ENCODE data around the gene KLK14. TPM values are rescaled to one million over a fixed set of nuclear protein-coding genes. Genes with fewer than 3 reads are reported as not detected.

KLK14 gene, protein sequence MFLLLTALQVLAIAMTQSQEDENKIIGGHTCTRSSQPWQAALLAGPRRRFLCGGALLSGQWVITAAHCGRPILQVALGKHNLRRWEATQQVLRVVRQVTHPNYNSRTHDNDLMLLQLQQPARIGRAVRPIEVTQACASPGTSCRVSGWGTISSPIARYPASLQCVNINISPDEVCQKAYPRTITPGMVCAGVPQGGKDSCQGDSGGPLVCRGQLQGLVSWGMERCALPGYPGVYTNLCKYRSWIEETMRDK
- total RNA-seq (2021; ENCODE audit: unreplicated experiment) (0.76 TPM), Bru-seq, nascent RNA (percentile 25 among the genes with signal in this experiment), BruChase-seq, experiment 1, labeled RNA remaining after a 6-hour chase (percentile 61 among the genes with signal in this experiment), BruChase-seq, experiment 2, labeled RNA remaining after a 2-hour chase (percentile 38 among the genes with signal in this experiment)
- polyA plus RNA-seq (2012): 0.37 and 0.47 TPM in 2 replicates
- long read RNA-seq, partial matches to known transcripts: 0 of 1 reads
- long read RNA-seq, other reads (novel, unspliced or antisense): 1 of 1 reads

DNA sequence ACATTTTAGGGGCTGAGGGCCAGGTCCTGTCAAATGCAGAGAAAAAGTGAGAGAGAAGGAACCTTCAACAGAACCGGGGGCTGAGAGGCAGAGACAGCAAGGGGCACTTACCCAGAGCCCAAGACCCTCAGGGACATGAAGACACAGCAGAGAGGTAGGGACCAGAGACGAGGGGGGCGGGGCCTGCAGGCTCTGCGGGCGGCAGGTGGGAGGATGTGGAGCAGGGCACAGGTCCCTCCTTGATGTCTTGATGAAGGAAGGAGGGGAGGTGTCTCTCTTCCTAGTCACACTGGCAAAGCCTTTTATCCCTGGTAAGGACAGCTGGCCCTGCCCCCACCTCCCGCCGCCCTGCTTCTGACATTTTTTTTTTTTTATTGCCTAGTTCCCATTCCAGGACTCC is at the start of gene KLK14:
Gene KLK14, minus strand, starts transcription at position 277 of the 400 bp plus-strand sequence. Its CDS starts 273 bp downstream, at position 4.
- CTCF ChIA-PET: no interaction called here

More for the DNA sequence above, at the start of gene KLK14:
- no peak for ATAC-seq
- H4K20me1 ChIP-seq (ENCODE audit: insufficient read depth): no peaks in the 10 kb centered on the region
- ChIA-PET RAD21 (ENCODE audit: low non-redundant PET in 1 of 2, low total read pairs in 2 of 2, uncharacterized antibody in 2 of 2, unreplicated experiment in 2 of 2) (no interaction called here), POLR2A (no interaction called here)
- H3K4me2 ChIP-seq (ENCODE audit: low read length): no peak within 1 kb of the TSS
- no peak within 1 kb of the TSS for H3K27ac ChIP-seq (ENCODE audit: low read depth, low read length)
- no peaks in the 10 kb centered on the region for H3K9me3 ChIP-seq (ENCODE audit: control insufficient read depth in 1 of 2, insufficient read depth in 1 of 2, low read depth in 1 of 2, low read length in 2 of 2)
- TF ChIP-seq RAD21 (IDR thresholded peaks at IDR 0.05; ENCODE audit: low read depth) (no peak), TCF7L2 (IDR thresholded peaks at IDR 0.05; ENCODE audit: borderline replicate concordance, extremely low read depth, insufficient read depth, insufficient read length) (no peak), FOSL1 (IDR thresholded peaks at IDR 0.05; ENCODE audit: low read depth) (no peak)
- TF ChIP-seq, protein P1, sequence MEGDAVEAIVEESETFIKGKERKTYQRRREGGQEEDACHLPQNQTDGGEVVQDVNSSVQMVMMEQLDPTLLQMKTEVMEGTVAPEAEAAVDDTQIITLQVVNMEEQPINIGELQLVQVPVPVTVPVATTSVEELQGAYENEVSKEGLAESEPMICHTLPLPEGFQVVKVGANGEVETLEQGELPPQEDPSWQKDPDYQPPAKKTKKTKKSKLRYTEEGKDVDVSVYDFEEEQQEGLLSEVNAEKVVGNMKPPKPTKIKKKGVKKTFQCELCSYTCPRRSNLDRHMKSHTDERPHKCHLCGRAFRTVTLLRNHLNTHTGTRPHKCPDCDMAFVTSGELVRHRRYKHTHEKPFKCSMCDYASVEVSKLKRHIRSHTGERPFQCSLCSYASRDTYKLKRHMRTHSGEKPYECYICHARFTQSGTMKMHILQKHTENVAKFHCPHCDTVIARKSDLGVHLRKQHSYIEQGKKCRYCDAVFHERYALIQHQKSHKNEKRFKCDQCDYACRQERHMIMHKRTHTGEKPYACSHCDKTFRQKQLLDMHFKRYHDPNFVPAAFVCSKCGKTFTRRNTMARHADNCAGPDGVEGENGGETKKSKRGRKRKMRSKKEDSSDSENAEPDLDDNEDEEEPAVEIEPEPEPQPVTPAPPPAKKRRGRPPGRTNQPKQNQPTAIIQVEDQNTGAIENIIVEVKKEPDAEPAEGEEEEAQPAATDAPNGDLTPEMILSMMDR (IDR thresholded peaks at IDR 0.05 in 2 of 3, conservative IDR thresholded peaks at IDR 0.05 in 1 of 3; ENCODE audit: borderline replicate concordance in 1 of 3, insufficient read depth in 1 of 3, low read depth in 2 of 3, low read length in 2 of 3): no peak
- H3K4me3 ChIP-seq (replicated peaks in 1 of 2; ENCODE audit: low read depth in 1 of 2, low read length in 2 of 2): no peak within 1 kb of the TSS
- H2AFZ ChIP-seq (ENCODE audit: low read depth, low read length, poor library complexity, severe bottlenecking): no peak within 1 kb of the TSS
- no TSS peak for BruUV-seq (replicated peaks)
- H3K36me3 ChIP-seq (ENCODE audit: control insufficient read depth in 1 of 2, insufficient read depth in 2 of 2, low read length in 2 of 2): no peaks in the 10 kb centered on the region
- intact Hi-C loops (cut with micrococcal nuclease): no loop called here
- H3K79me2 ChIP-seq (ENCODE audit: insufficient read depth, low read length): no peaks in the 10 kb centered on the region
- no peak for DNase-seq (ENCODE audit: low read depth, low spot score)
- no peaks in the 10 kb centered on the region for H3K9me2 ChIP-seq (ENCODE audit: insufficient read depth)
- no peaks in the 10 kb centered on the region for H3K27me3 ChIP-seq (ENCODE audit: insufficient read depth, low read length)
- H3K4me1 ChIP-seq (ENCODE audit: control insufficient read depth in 1 of 2, insufficient read depth in 2 of 2, low read length in 2 of 2): no peaks in the 10 kb centered on the region
- no peak within 1 kb of the TSS for H3K9ac ChIP-seq (ENCODE audit: low read length)

All from HCT116 (cell line).